Neural progenitor cell (in vitro differentiated cells): Measurements from ENCODE around the gene CUBN. TPM values are rescaled to one million over a fixed set of nuclear protein-coding genes. Genes with fewer than 3 reads are reported as not detected.

Experiments
- DNase-seq: peaks from one replicate; pipeline ENCODE4 v3.0.0-alpha.2; 2016; ENCODE audit warnings: low spot score
- H2AFZ ChIP-seq: fragments of 200-600 bp; sonication (generic); replicated peaks from 2 replicates; pipeline ENCODE4 v1.6.1; 2016; ENCODE audit warnings: antibody characterized with exemption
- H3F3A ChIP-seq: fragments of 200-600 bp; sonication (generic); 2 replicates; pipeline ENCODE4 v1.6.1; 2016; ENCODE audit warnings: antibody characterized with exemption, low read depth
- H3K27ac ChIP-seq: fragments of 200-600 bp; sonication (generic); 2 replicates; pipeline ENCODE4 v1.5.1; 2016; ENCODE audit warnings: mild to moderate bottlenecking
- H3K27me3 ChIP-seq: fragments of 200-600 bp; sonication (generic); 2 replicates; pipeline ENCODE4 v1.6.1; 2016; ENCODE audit warnings: mild to moderate bottlenecking, moderate library complexity
- H3K36me3 ChIP-seq: fragments of 200-600 bp; sonication (generic); 2 replicates; pipeline ENCODE4 v1.5.1; 2016
- H3K4me1 ChIP-seq: fragments of 200-600 bp; sonication (generic); 2 replicates; pipeline ENCODE4 v1.6.1; 2016; ENCODE audit warnings: mixed run types
- H3K4me2 ChIP-seq: fragments of 200-600 bp; sonication (generic); 2 replicates; pipeline ENCODE4 v1.6.1; 2016
- H3K4me3 ChIP-seq: fragments of 200-600 bp; sonication (generic); 2 replicates; pipeline ENCODE4 v1.5.1; 2016
- H3K79me2 ChIP-seq: fragments of 200-600 bp; sonication (generic); 2 replicates; pipeline ENCODE4 v1.6.1; 2016; ENCODE audit warnings: low read depth
- H3K9ac ChIP-seq: fragments of 200-600 bp; sonication (generic); 2 replicates; pipeline ENCODE4 v1.6.1; 2016
- H3K9me3 ChIP-seq: fragments of 200-600 bp; sonication (generic); 2 replicates; pipeline ENCODE4 v1.5.1; 2016; ENCODE audit warnings: low read depth
- H4K20me1 ChIP-seq: fragments of 200-600 bp; sonication (generic); 2 replicates; pipeline ENCODE4 v1.6.1; 2016; ENCODE audit warnings: low read depth
- H3K27ac Mint-ChIP-seq: 3 replicates; pipeline ENCODE4 v1.8.0; 2021; ENCODE audit warnings: mixed read lengths
- H3K27me3 Mint-ChIP-seq: 2 replicates; pipeline ENCODE4 v1.8.0; 2022; ENCODE audit warnings: low read depth, mild to moderate bottlenecking, inconsistent platforms, moderate library complexity, mixed read lengths; ENCODE audit not compliant: insufficient read depth
- H3K36me3 Mint-ChIP-seq: 3 replicates; pipeline ENCODE4 v1.8.0; 2021; ENCODE audit warnings: mixed read lengths
- H3K4me1 Mint-ChIP-seq: 3 replicates; pipeline ENCODE4 v1.8.0; 2021; ENCODE audit warnings: mixed read lengths
- H3K4me3 Mint-ChIP-seq: 3 replicates; pipeline ENCODE4 v1.8.0; 2021; ENCODE audit warnings: mild to moderate bottlenecking, moderate library complexity, mixed read lengths
- H3K9me3 Mint-ChIP-seq: 3 replicates; pipeline ENCODE4 v1.8.0; 2020; ENCODE audit warnings: mixed read lengths
- CTCF ChIP-seq: fragments of 200-600 bp; sonication (generic); IDR thresholded peaks from 2 replicates; pipeline ENCODE4 v1.5.1; 2017; ENCODE audit warnings: antibody characterized with exemption, mild to moderate bottlenecking
- EZH2 ChIP-seq: fragments of 200-600 bp; sonication (generic); IDR thresholded peaks from 2 replicates; pipeline ENCODE4 v1.6.1; 2017; ENCODE audit warnings: antibody characterized with exemption, mild to moderate bottlenecking, moderate library complexity
- EZH2phosphoT487 ChIP-seq: fragments of 200-600 bp; sonication (generic); IDR thresholded peaks from 2 replicates; pipeline ENCODE4 v1.6.1; 2017; ENCODE audit warnings: antibody characterized with exemption
- total RNA-seq: library from RNA; depleted of rRNA; stranded (reverse); fragments of >200 nt; gene quantifications from 2 replicates; pipeline ENCODE4 v1.2.3, GENCODE V29; 2015; ENCODE audit warnings: low replicate concordance

CUBN gene
- total RNA-seq, 1 donor from 2014 or later = 2.2 TPM

- peak overlapping the region; percentile 8 for H3K27ac Mint-ChIP-seq
- Histone ChIP-seq H3K9me3 (no peaks in the 10 kb centered on the region), H3K27me3 (no peaks in the 10 kb centered on the region), H3K4me3 (no peak overlapping the region), H3K79me2 (no peaks in the 10 kb centered on the region), H3K4me2 (peak overlapping the region; percentile 8), H3K27ac (no peak overlapping the region), H3K36me3 (no peaks in the 10 kb centered on the region), H3K9ac (no peak overlapping the region), H4K20me1 (no peaks in the 10 kb centered on the region), H3K4me1 (peaks cover 7% of the 10 kb centered on the region), H2AFZ (no peak overlapping the region), H3F3A (no peaks in the 10 kb centered on the region)
- TF ChIP-seq CTCF = no peak
- no peak for TF ChIP-seq EZH2
- TF ChIP-seq EZH2phosphoT487 = no peak
- DNase-seq = no peak
- no peak overlapping the region for H3K4me3 Mint-ChIP-seq
- H3K27me3 Mint-ChIP-seq = peaks cover 2% of the 10 kb centered on the region
- H3K36me3 Mint-ChIP-seq = peaks cover 17% of the 10 kb centered on the region
- H3K9me3 Mint-ChIP-seq = peaks cover 5% of the 10 kb centered on the region
- no peaks in the 10 kb centered on the region for H3K4me1 Mint-ChIP-seq
Measured at GRCh38 chr10:16901106-16901505, 228.5 kb downstream of the CUBN start.

- Histone ChIP-seq H3K79me2 (no peaks in the 10 kb centered on the region), H3K27ac (no peak overlapping the region), H3K4me1 (peaks cover 7% of the 10 kb centered on the region), H3K9me3 (no peaks in the 10 kb centered on the region), H3F3A (no peaks in the 10 kb centered on the region), H3K9ac (no peak overlapping the region), H3K27me3 (no peaks in the 10 kb centered on the region), H4K20me1 (no peaks in the 10 kb centered on the region), H2AFZ (no peak overlapping the region), H3K36me3 (no peaks in the 10 kb centered on the region), H3K4me2 (no peak overlapping the region), H3K4me3 (no peak overlapping the region)
- TF ChIP-seq EZH2 = no peak
- Mint-ChIP-seq H3K4me3 (no peak overlapping the region), H3K36me3 (peaks cover 15% of the 10 kb centered on the region), H3K9me3 (peaks cover 8% of the 10 kb centered on the region), H3K4me1 (peaks cover 1% of the 10 kb centered on the region), H3K27me3 (no peaks in the 10 kb centered on the region), H3K27ac (no peak overlapping the region)
- DNase-seq = no peak
Measured at GRCh38 chr10:16896993-16897392, 232.6 kb downstream of the CUBN start.

GRCh38 chr10:16894821-16895220 lies 234.8 kb downstream of the CUBN start:
- H3K9me3 Mint-ChIP-seq = peaks cover 8% of the 10 kb centered on the region
- H3K27ac ChIP-seq = no peak overlapping the region
- H3K4me1 ChIP-seq = no peaks in the 10 kb centered on the region
- H3K4me3 Mint-ChIP-seq = no peak overlapping the region
- no peaks in the 10 kb centered on the region for H4K20me1 ChIP-seq
- H3K9me3 ChIP-seq = no peaks in the 10 kb centered on the region
- no peak overlapping the region for H3K4me2 ChIP-seq
- no peak for DNase-seq
- no peaks in the 10 kb centered on the region for H3K27me3 Mint-ChIP-seq
- no peak overlapping the region for H3K4me3 ChIP-seq
- no peak overlapping the region for H3K27ac Mint-ChIP-seq
- no peaks in the 10 kb centered on the region for H3K27me3 ChIP-seq
- TF ChIP-seq CTCF = no peak
- no peak for TF ChIP-seq EZH2
- no peak for TF ChIP-seq EZH2phosphoT487
- no peak overlapping the region for H3K9ac ChIP-seq
- H2AFZ ChIP-seq = no peak overlapping the region
- H3K36me3 Mint-ChIP-seq = peaks cover 9% of the 10 kb centered on the region
- H3K4me1 Mint-ChIP-seq = peaks cover 9% of the 10 kb centered on the region
- H3K79me2 ChIP-seq = no peaks in the 10 kb centered on the region
- no peaks in the 10 kb centered on the region for H3K36me3 ChIP-seq
- no peaks in the 10 kb centered on the region for H3F3A ChIP-seq

- H3K27ac ChIP-seq = no peak overlapping the region
Measured at GRCh38 chr10:16893664-16894063, 235.9 kb downstream of the CUBN start.

More at GRCh38 chr10:16893664-16894063, 235.9 kb downstream of the CUBN start:
- Mint-ChIP-seq H3K27ac (no peak overlapping the region), H3K9me3 (peaks cover 8% of the 10 kb centered on the region), H3K36me3 (peaks cover 3% of the 10 kb centered on the region), H3K4me1 (peaks cover 12% of the 10 kb centered on the region), H3K27me3 (no peaks in the 10 kb centered on the region), H3K4me3 (no peak overlapping the region)
- H3K79me2 ChIP-seq = no peaks in the 10 kb centered on the region
- TF ChIP-seq EZH2 = no peak
- no peak for TF ChIP-seq EZH2phosphoT487
- TF ChIP-seq CTCF = no peak
- H3F3A ChIP-seq = no peaks in the 10 kb centered on the region
- no peak for DNase-seq
- H3K4me3 ChIP-seq = no peak overlapping the region
- no peak overlapping the region for H2AFZ ChIP-seq
- H4K20me1 ChIP-seq = no peaks in the 10 kb centered on the region
- no peaks in the 10 kb centered on the region for H3K36me3 ChIP-seq
- no peak overlapping the region for H3K4me2 ChIP-seq
- H3K9ac ChIP-seq = no peak overlapping the region
- no peaks in the 10 kb centered on the region for H3K27me3 ChIP-seq
- H3K9me3 ChIP-seq = no peaks in the 10 kb centered on the region
- H3K4me1 ChIP-seq = no peaks in the 10 kb centered on the region
